ENCODE measurements around the gene MAP4K5. TPM values are rescaled to one million over a fixed set of nuclear protein-coding genes. Genes with fewer than 3 reads are reported as not detected.
A peak's percentile ranks its signal among the peaks of the same experiment; 100 is the strongest.

MAP4K5 gene
- total RNA-seq, 1 experiment from 2014 or later: 23.5 TPM

DNA sequence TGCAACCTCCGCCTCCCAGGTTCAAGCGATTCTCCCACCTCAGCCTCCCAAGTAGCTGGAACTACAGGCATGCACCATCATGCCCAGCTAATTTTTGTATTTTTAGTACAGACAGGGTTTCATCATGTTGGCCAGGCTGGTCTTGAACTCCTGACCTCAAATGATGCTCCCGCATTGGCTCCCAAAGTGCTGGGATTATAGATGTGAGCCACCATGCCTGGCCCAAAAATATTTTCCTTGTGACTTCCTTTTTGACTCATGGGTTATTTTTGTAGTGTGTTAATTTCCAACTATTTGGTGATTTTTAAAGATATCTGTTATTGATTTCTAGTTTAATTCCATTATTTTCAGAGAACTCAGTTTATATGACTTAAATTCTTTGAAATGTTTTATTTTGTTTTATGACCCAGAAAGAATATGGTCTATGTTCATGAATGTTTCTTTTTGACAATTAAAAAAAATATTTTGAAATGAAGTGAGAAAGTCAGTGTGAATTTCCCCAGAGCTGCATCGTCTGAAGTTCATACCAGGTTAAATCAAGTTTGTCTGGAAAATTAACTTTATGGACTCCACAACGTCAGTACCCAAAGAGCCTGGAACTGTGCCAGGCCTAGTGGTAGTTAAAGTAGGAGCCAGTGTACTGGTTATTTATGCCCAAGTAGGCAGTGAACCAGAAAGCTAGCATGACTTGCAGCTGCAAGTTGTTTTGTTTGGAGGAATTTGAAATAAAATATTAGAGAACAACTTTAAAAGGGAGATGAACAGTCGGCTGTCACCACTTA lies 132.9 kb downstream of the MAP4K5 start:
- DNase-seq (ENCODE audit: low spot score): peak; percentile 56

DNA sequence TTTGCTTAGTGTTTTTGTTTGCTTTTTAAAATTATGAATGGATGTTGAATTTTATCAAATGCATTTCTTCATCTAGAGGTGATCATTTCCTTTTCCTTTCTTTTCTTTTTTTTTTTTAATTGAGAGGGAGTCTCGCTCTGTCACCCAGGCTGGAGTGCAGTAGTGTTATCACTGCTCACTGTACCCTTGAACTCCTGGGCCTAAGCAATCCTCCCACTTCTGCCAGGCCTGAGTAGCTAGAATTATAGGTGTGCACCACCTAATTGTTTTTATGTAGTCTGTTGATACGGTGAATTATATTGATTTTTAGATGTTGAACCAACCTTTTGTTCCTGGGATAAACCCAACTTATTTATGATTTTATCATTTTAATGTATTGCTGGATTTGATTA lies 134.2 kb downstream of the MAP4K5 start:
- no peak for DNase-seq (ENCODE audit: low spot score)

DNA sequence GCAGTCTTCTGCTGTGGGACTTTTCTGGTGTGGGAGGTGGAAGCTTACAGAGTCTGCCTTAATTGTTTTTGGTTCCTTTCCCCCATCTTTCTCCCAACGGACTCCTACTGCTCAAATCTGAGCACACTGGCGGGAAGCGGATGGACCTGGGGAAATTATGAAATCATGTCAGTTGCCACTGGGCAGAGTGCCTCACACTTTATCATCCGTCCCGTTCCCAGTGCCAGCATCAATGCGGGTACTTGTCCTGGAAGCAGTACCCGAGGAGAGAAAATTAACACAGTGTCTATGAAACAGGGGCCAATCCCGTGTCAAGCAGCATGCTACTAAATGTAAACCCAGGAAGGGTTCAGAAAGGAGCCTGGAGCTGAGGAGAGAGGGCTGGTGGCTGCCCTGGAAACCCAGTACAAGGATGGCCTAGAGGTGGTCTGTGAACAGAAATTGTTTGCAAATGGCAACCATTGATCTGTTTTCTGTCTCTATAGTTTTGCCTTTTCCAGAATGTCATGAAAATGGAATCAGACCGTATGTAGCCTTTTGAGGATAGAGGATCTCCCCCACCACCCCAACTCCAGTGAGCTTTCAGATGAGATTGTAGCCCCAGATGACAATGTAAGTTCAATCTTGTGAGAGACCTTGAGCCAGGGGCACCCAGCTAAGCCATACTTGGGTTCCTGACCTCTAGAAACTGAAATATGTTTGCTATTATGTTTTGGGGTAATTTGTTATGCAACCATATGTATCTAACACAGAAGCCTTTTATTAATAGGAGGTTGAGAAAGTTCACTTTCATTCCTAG lies 134.8 kb downstream of the MAP4K5 start:
- DNase-seq (ENCODE audit: low spot score): no peak

DNA sequence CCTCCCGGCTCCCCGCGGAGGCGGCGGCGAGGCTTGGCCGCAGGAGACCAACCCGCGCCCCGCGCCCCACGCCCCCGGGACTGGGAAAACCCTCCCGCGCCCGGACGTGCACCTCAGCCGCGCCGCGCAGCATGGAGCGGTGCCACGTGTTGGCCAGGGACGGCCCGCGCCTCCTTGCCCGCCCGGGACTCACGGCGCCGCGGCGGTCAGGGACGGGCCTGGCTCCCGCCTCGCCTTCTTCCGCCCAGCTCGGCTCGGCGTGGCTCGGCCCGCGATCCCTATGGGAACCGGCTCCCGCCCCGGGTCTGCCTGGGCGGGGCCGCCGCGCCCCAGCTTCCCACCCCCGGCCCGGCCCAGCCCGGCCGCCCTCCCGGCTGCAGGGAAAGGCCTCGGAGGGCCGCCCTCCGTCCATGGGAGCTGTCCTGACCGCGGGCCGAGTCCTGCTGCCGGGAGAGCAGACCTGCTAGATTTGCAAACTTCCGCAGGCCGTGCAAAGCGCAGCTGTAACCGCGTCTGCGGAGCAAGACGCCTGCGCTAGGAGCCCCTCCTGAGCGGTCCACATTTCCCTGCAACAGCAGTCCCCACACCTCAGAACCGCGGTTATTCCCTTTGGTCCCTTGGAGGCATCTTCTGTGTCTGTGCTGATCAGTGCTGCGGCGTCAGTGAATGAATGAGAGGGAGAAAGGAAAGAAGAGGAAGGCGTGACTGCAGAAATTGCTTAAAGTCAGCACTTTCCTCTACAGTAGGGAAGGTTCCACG lies 135.6 kb downstream of the MAP4K5 start, which contains the start of gene CDKL1:
Gene CDKL1 (minus strand): TSS at position 251 of the 759 bp plus-strand sequence. CDS start 1,013 bp downstream, outside the sequence.
- DNase-seq (ENCODE audit: low spot score): peak; percentile 30

DNA sequence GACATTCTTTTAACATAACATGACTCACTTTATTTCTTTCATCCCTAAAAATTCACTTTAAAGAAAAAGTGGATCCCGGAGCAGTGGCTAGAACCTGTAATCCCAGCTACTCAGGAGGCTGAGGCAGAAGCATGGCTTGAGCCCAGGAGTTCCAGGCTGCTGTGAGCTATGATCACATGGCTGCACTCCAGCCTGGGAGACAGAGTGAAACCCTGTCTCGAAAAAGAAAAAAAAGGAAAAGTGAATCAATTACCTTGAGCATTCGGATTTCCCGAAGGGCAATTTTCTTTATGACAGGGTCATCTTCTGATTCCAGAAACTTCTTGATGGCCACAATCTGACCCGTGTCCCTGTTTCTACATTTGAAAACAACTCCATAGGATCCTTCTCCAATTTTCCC lies 136.9 kb downstream of the MAP4K5 start:
- no peak for DNase-seq (ENCODE audit: low spot score)

DNA sequence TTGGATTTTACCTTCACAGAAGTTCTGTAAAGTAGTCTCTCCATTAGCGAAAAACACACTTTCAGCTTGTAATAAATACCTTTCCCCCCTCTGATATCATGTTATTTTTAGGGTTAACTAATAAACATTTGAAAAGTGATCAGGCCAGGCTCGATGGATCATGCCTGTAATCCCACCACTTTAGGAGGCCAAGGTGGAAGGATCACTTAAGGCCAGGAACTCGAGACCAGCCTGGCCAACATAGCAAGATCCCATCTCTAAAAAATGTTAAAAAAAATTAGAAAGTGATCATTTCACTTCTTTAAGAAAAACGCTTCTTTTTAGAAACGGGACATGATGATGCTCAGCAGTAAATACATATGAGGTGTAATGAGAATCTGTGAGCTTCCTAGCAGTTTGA lies 137.7 kb downstream of the MAP4K5 start:
- no peak for DNase-seq (ENCODE audit: low spot score)

DNA sequence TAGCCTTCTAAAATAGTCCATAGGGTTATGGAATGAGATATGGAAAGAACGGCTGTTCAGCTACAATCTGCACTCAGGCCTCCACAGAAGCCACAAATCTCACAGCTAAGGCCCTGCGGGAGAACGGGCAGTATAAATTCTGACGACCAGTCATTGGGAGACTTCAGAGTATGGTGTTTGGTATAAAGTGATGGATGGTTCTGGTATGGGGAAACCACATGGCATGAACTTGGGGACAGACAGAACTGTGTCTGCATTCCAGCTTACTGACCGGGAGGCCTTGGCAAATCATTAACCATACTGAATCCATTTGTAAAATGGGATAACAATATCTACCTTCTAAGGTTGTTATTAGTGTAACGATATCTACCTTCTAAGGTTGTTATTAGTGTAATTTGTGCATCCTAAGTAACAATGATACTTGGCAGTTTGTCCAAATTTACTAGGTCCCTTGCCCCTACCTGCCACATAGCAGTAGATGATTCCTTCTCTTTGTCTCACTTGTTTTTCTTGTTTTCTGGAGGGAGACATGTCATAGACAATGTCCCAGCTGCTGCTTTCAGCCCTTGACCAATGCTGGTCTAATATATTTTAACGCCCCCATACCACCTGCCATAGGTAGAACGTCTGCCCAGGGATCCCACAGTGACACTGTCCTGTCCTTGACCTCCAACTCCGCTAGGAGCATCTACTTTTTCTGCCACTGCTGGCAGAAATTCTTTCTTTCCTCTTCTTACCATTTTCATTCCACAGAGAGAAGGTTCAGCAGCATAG lies 142.5 kb downstream of the MAP4K5 start:
- no peak for DNase-seq (ENCODE audit: low spot score)

DNA sequence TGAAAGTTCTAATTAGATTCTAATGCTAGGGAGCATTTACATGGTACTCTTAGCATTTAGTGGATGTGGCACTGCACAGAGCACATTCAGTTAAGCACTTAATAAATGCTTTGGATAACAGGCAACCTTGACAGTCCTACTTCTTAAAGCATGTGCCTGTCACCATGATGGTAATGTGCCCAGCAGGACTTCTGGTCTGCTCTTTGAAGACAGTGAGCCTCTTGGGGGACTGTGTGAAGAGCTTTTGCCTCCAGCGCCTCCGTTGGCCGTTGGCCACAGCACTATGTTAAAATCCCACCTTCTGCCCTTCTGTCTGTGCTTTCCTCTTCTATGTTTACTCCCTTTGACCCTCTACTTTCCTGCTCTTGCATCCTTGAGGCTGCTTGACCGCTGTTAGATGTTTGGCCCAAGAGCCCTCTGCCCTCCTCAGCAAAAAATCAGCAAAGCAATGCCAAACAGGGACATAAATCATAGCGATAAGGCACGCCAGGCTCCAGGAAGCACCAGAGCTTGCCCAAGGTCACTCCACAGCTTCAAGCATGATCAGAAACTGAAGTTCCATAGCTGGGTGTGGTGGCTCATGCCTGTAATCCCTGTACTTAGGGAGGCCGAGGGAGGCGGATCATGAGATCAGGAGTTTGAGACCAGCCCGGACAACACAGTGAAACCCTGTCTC lies 144.0 kb downstream of the MAP4K5 start:
- no peak for DNase-seq (ENCODE audit: low spot score)

DNA sequence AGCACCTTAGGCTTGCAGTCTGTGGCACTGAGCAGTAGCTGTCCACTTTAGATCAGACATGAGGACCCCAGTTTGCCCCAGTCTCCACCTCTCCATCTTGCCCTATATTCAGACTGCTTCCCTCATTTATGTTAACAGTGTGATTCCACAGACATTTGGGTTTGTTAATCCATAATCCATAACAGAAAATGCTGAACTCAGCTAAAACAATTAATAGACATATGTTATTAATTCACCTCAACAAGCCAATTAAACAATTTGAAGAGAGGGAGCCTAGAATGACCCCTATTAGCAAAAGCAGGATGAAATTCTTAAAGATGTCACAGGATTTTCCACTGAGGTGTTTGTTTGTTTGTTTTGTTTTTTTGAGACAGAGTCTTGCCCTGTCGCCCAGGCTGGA lies 144.8 kb downstream of the MAP4K5 start:
- no peak for DNase-seq (ENCODE audit: low spot score)

DNA sequence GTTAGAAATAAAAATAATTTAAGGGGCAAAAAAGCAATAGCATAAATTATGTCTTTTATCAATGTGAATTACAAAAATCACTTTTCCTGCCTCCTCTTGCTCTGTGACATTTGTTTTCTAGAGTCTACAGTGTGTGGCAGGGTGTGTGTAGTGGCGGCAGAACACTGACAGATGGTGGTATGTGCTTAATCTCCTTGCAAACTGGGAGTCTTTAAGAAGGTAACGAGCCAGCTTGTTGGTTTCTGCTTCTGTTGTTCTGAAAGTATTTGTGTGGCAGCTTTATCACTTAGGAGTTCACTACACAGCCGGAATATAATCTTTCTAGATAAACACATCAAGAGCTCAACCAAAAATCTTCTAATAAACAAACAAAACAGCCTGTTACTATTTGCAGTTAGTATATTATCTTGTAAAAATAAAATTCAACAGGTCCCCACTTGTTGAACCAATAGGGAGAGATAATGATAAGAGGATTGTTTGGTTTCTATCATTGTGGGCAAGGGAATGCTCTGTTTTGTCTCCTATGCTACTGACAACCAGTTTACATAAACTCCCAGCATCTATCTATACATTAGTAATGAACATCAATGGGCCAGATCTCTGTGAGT lies 148.6 kb downstream of the MAP4K5 start:
- no peak for DNase-seq (ENCODE audit: low spot score)

DNA sequence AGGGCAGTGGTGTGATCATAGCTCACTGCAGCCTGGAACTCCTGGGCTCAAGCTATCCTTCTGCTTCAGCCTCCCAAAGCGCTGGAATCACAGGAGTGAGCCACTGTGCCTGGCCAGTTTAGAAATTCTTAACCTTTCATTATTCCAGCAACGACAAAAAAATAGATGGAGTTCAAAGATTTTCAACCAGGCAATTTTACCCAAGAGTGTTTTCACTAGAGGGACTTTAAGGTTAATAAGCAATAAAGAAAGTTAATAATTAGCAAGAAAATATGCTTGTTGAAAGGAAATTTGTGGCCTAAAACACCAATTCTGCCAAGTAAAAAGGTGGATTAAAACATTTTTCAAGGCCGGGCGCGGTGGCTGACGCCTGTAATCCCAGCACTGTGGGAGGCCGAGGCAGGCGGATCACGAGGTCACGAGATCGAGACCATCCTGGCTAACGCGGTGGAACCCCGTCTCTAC lies 150.5 kb downstream of the MAP4K5 start:
- DNase-seq (ENCODE audit: low spot score): no peak

DNA sequence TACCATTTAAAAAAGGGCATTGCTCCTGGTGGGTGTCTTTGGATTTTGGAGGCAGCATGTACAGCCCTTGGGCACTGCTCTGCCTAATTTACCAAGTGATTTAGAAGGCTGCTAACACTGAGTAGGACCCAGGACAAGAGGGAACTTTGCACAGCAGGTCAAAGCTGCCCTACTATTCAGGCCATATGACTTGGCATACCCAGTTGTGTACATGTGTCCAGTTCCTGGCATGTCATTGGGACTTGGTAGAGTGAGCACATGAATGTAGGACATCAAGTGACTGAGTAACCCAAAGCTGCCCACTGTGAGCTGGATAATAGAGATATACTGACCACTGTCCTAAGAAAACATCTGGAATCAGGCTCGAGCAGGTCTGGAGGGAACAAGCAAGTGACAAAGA lies 151.4 kb downstream of the MAP4K5 start:
- DNase-seq (ENCODE audit: low spot score): no peak

DNA sequence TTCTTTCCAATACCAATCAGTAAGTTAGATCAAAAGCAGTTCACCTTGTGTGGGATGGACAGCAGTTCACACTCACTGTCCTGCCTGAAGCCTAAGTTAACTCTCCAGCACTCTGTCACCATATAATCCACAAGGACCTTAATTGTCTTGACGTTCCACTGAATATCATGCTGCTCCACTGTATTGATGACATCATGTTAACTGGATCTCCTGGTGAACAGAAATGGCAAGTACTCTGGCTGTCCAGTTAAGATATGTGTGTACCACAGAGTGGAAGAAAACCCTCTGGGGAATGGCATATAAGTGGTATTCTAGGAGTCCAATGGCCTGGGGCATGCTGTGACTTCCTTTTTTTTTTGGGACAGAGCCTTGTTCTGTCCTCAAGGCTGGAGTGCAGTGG lies 151.9 kb downstream of the MAP4K5 start:
- no peak for DNase-seq (ENCODE audit: low spot score)

DNA sequence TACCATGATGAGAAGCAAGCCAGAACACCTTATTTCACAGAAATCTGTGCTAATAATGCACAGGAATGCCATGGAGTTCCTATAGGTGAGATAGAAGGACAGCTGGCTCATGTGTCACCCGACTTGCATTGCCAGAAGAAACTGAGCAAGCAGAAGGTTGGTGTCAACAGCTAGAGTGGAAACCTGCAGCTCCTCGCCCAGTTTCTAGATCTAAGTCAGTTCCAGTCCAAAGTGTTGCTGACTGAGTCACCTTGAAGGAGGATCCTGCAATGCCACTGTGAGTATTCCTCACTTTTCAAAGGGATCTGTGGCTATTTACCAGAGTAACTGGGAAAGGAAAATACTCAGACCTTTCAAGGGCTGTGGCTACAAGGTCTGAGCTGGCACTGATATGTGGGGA lies 152.8 kb downstream of the MAP4K5 start:
- DNase-seq (ENCODE audit: low spot score): no peak

DNA sequence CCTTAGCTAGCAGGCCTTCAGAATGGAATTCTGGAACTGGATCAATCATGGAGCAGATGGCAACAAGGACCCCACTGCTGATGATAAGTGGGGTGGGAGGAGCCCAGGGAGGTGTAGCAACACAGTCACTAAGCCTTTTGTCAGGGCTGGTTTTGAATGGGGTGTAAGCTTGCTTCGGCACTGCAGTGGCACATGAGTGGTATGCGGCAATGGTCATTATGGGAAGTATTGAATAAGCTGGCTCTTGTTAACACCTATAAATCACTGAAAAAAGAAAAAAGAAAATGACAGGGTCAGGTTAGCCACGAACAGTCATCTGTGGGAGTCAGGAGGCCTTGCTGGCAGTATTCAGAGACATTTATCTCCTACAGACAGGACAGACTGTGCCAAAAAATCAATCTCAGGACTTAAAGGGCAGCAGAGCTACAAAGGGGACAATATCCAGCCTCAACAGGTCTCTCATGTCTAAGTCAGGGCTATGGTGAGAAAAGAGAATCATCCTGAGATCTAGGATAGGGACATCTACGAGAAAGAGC lies 154.8 kb downstream of the MAP4K5 start:
- DNase-seq (ENCODE audit: low spot score): no peak

DNA sequence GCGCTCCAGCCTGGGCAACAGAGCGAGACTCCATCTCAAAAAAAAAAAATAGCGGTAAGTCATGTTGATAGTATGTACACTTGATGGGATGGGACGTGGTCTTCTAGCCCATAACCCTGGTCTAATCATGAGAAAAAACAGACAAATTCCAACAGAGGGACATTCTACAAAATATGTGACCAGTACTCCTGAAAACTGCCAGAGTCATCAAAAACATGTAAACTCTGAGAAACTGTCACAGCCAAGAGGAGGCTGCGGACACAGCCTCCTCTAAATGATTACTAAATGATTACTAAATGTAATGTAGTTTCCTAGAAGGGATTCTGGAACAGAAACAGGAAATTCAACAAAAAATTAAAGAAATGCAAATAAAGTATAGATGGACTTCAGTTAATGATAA lies 156.6 kb downstream of the MAP4K5 start:
- DNase-seq (ENCODE audit: low spot score): no peak

DNA sequence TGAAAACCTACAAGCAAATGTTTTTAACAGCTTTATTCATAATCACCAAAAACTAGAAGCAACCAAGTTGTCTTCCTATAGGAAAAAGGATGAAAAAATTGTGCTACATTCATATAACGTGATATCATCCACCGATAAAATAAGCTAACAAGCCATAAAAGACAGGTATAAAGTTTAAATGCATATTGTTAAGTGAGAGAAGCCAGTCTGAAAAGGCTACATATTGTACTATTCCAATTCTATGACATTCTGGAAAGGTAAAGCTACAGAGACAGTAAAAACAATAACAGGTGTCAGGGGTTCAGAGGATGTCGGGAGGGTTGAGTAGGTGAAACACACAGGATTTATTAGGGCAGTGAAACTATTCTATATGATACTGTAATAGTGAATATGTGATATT lies 158.4 kb downstream of the MAP4K5 start:
- DNase-seq (ENCODE audit: low spot score): no peak

DNA sequence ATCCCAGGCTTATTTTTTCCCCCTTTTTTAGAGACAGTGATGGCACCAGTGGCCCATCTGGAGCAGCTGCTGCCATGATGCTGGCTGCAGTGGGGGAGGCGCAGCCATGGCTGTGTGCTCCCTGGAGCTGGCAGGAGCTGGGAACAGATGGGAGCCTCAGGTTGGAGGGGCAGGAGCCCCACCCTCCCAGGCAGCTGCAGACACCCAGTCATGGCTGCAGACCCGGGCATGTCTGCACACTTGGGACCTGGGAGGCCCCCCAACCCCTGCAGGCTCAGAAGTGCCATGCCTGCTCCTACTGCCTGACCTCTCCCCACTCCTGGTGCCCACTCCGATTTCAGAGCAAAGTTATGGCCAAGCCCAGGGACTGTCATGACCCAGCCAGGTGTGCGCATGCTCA lies 160.8 kb downstream of the MAP4K5 start:
- DNase-seq (ENCODE audit: low spot score): no peak
